Keratinocyte (primary cell): ENCODE results near the gene PRPSAP1. TPM values are rescaled to one million over a fixed set of nuclear protein-coding genes. Genes with fewer than 3 reads are reported as not detected.

ENCODE experiments used
- DNase-seq: peaks from one replicate; pipeline ENCODE4 v3.0.0-alpha.2; 2011; ENCODE audit warnings: low read depth, missing footprints, low spot score
- FAIRE-seq: peaks from 2 replicates; lab custom pipeline; 2011; peaks lifted over from hg19 to GRCh38; lab: Jason Lieb, UNC
- H2AFZ ChIP-seq: 2 replicates; pipeline ENCODE4 v1.6.0; 2012; ENCODE audit warnings: low read length, control low read depth, inconsistent platforms; ENCODE audit not compliant: control insufficient read depth
- H3K27ac ChIP-seq: 2 replicates; pipeline ENCODE4 v1.5.1; 2011; ENCODE audit warnings: low read length; ENCODE audit not compliant: control insufficient read depth, insufficient read depth
- H3K27me3 ChIP-seq: 3 replicates; pipeline ENCODE4 v1.6.0; 2011; ENCODE audit warnings: low read length; ENCODE audit not compliant: control insufficient read depth, insufficient read depth; ENCODE audit errors: extremely low read depth
- H3K36me3 ChIP-seq, 2 experiments: 2 replicates in 1 of 2; 3 replicates in 1 of 2; pipeline ENCODE4 v1.5.1; 2011; ENCODE audit warnings: low read length in 2 of 2, mild to moderate bottlenecking in 1 of 2; ENCODE audit not compliant: control insufficient read depth in 2 of 2, insufficient read depth in 2 of 2; ENCODE audit errors: extremely low read depth in 1 of 2
- H3K4me1 ChIP-seq: 3 replicates; pipeline ENCODE4 v1.5.1; 2011; ENCODE audit warnings: low read length; ENCODE audit not compliant: control insufficient read depth, insufficient read depth; ENCODE audit errors: extremely low read depth
- H3K4me2 ChIP-seq: 3 replicates; pipeline ENCODE4 v1.6.0; 2011; ENCODE audit warnings: low read depth, low read length; ENCODE audit not compliant: control insufficient read depth, insufficient read depth; ENCODE audit errors: extremely low read depth
- H3K4me3 ChIP-seq, 3 experiments: fragments of 200-600 bp in 1 of 3; sonication (generic) in 1 of 3; 2 replicates in 2 of 3; 3 replicates in 1 of 3; pipeline ENCODE4 v1.5.1; 2011 to 2016; ENCODE audit warnings: low read length in 3 of 3, mild to moderate bottlenecking in 3 of 3, control low read depth in 2 of 3, inconsistent platforms in 1 of 3, low read depth in 1 of 3, mixed read lengths in 1 of 3, mixed run types in 1 of 3, moderate library complexity in 1 of 3; ENCODE audit not compliant: control insufficient read depth in 2 of 3, insufficient read depth in 2 of 3; ENCODE audit errors: extremely low read depth in 1 of 3
- H3K79me2 ChIP-seq: 2 replicates; pipeline ENCODE4 v1.6.0; 2012; ENCODE audit warnings: low read length; ENCODE audit not compliant: control insufficient read depth, insufficient read depth
- H3K9ac ChIP-seq: 3 replicates; pipeline ENCODE4 v1.6.0; 2011; ENCODE audit warnings: low read length; ENCODE audit not compliant: control insufficient read depth, insufficient read depth; ENCODE audit errors: extremely low read depth
- H3K9me1 ChIP-seq: 3 replicates; pipeline ENCODE4 v1.6.0; 2011; ENCODE audit warnings: low read length; ENCODE audit not compliant: control insufficient read depth, insufficient read depth; ENCODE audit errors: extremely low read depth
- H3K9me3 ChIP-seq: 2 replicates; pipeline ENCODE4 v1.5.1; 2012; ENCODE audit warnings: low read depth, low read length; ENCODE audit not compliant: control insufficient read depth
- H4K20me1 ChIP-seq: 3 replicates; pipeline ENCODE4 v1.6.0; 2011; ENCODE audit warnings: low read length; ENCODE audit not compliant: control insufficient read depth, insufficient read depth; ENCODE audit errors: extremely low read depth
- EZH2 ChIP-seq: IDR thresholded peaks from one replicate; pipeline ENCODE4 v1.6.1; 2012; ENCODE audit warnings: inconsistent platforms, mild to moderate bottlenecking, low read length, moderate library complexity
- dilution Hi-C: fragments of 300-500 bp; cut with MboI; formaldehyde crosslinking; loops from one replicate; pipeline ENCODE4 v1.7.0; 2020; ENCODE audit warnings: low sequenced_read_pairs; ENCODE audit not compliant: extremely low pct_ligation_motif_present
- polyA plus RNA-seq, 5 experiments: library from polyadenylated mRNA; depleted of rRNA in 3 of 5; stranded (reverse) in 3 of 5; stranded (forward) in 1 of 5; unstranded in 1 of 5; fragments of >200 nt; gene quantifications; 1 replicate in 1 of 5; 2 replicates in 3 of 5; 3 replicates in 1 of 5; pipeline versions ENCODE4 v1.2.1 to v1.2.3, GENCODE V29; 2011 to 2012; ENCODE audit warnings: missing spikeins in 2 of 5, low read depth in 1 of 5, low replicate concordance in 1 of 5
- TF ChIP-seq, protein P1 (sequence below), 3 experiments: IDR thresholded peaks in 1 of 3; conservative IDR thresholded peaks in 1 of 3; optimal IDR thresholded peaks in 1 of 3; 2 replicates in 2 of 3; 3 replicates in 1 of 3; pipeline versions ENCODE3 to v1.5.1; 2011; ENCODE audit warnings: low read length in 3 of 3, mild to moderate bottlenecking in 3 of 3, moderate library complexity in 2 of 3, control low read depth in 1 of 3, inconsistent platforms in 1 of 3; ENCODE audit not compliant: insufficient read depth in 2 of 3; ENCODE audit errors: extremely low read depth in 1 of 3

PRPSAP1 gene
- polyA plus RNA-seq, 1 donor (not counting 4 experiments of a cell fraction or from before 2014, with no cell fraction given): 51.4 TPM

- Histone ChIP-seq H3K4me1 (peaks cover 2% of the 10 kb centered on the region), H3K9me3 (no peaks in the 10 kb centered on the region), H3K27me3 (no peaks in the 10 kb centered on the region), H3K9me1 (no peaks in the 10 kb centered on the region), H3K79me2 (no peaks in the 10 kb centered on the region), H4K20me1 (no peaks in the 10 kb centered on the region), H3K27ac (no peak overlapping the region), H3K9ac (no peak overlapping the region), H3K36me3 (peaks cover 43 to 45% of the 10 kb centered on the region in 2 experiments), H2AFZ (no peak overlapping the region), H3K4me3 (no peak overlapping the region), H3K4me2 (no peak overlapping the region)
- no peak for DNase-seq
- dilution Hi-C loops: no loop called here
- FAIRE-seq: no peak
- TF ChIP-seq, protein P1, sequence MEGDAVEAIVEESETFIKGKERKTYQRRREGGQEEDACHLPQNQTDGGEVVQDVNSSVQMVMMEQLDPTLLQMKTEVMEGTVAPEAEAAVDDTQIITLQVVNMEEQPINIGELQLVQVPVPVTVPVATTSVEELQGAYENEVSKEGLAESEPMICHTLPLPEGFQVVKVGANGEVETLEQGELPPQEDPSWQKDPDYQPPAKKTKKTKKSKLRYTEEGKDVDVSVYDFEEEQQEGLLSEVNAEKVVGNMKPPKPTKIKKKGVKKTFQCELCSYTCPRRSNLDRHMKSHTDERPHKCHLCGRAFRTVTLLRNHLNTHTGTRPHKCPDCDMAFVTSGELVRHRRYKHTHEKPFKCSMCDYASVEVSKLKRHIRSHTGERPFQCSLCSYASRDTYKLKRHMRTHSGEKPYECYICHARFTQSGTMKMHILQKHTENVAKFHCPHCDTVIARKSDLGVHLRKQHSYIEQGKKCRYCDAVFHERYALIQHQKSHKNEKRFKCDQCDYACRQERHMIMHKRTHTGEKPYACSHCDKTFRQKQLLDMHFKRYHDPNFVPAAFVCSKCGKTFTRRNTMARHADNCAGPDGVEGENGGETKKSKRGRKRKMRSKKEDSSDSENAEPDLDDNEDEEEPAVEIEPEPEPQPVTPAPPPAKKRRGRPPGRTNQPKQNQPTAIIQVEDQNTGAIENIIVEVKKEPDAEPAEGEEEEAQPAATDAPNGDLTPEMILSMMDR (optimal IDR thresholded peaks at IDR 0.05 in 1 of 3, IDR thresholded peaks at IDR 0.05 in 1 of 3, conservative IDR thresholded peaks at IDR 0.05 in 1 of 3; ENCODE audit: extremely low read depth in 1 of 3, insufficient read depth in 2 of 3, low read length in 3 of 3): no peak
- TF ChIP-seq EZH2: no peak
Observed at GRCh38 chr17:76399175-76400172, 45.8 kb upstream of the PRPSAP1 start.

DNA sequence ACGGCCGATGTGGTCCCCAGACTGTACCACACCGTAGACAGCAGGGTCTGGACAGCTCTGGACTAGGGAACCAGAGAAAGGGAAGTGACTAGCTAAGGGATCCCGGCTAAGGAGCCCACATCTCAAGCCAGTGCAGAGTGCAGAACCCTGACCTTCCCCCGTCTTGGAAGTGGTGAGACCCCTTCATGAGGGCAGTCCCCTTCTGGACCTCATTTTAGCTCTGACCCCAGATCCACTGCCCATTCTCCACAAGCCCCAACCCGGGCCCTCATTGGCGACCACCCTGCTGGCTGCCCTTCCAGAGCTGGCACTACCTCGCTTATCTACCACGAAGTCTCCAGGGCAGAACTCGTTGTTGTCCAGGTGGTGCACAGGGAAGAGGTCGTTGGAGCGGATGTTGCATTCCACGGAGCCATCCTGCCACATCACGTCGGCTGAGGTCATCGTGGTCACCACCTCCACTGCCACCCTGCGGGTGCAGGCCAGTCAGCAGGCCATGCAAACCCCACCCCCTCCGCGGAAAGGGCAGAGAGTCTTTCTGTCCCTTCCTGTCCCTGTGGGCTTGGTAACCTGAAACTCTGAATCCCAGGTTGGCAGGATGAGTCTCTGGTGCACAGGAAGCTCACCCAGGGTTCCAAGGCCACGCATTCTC, 44.9 kb upstream of the PRPSAP1 start:
- no peaks in the 10 kb centered on the region for H3K9me1 ChIP-seq
- H3K4me1 ChIP-seq: peaks cover 3% of the 10 kb centered on the region
- no peak for DNase-seq
- no peak overlapping the region for H3K27ac ChIP-seq
- no peak overlapping the region for H3K4me2 ChIP-seq
- no peaks in the 10 kb centered on the region for H3K27me3 ChIP-seq
- no peak for FAIRE-seq
- peaks cover 45 to 47% of the 10 kb centered on the region in 2 experiments for H3K36me3 ChIP-seq
- H3K9ac ChIP-seq: no peak overlapping the region
- H3K4me3 ChIP-seq: no peak overlapping the region
- no peaks in the 10 kb centered on the region for H3K9me3 ChIP-seq
- H3K79me2 ChIP-seq: no peaks in the 10 kb centered on the region
- H4K20me1 ChIP-seq: no peaks in the 10 kb centered on the region
- no peak overlapping the region for H2AFZ ChIP-seq
- TF ChIP-seq, protein P1 (optimal IDR thresholded peaks at IDR 0.05 in 1 of 3, IDR thresholded peaks at IDR 0.05 in 1 of 3, conservative IDR thresholded peaks at IDR 0.05 in 1 of 3; ENCODE audit: extremely low read depth in 1 of 3, insufficient read depth in 2 of 3, low read length in 3 of 3): no peak
- no peak for TF ChIP-seq EZH2
- dilution Hi-C loops: no loop called here
